ENCODE results near the gene CABP5. TPM values are rescaled to one million over a fixed set of nuclear protein-coding genes. Genes with fewer than 3 reads are reported as not detected.
A peak's percentile ranks its signal among the peaks of the same experiment; 100 is the strongest.
"Not testable (repeated sequence)": the region's sequence is repeated elsewhere in the genome, so short reads cannot be mapped to it uniquely, and the experiment has no call there.

CABP5 gene
- total RNA-seq (2021) (not detected in 2 replicates), Bru-seq, nascent RNA (not detected), BruChase-seq, experiment 1, labeled RNA remaining after a 2-hour chase (not detected), BruChase-seq, experiment 2, labeled RNA remaining after a 6-hour chase (percentile 12 among the genes with signal in this experiment)
- long read RNA-seq = 0 reads

- no peak for DNase-seq (ENCODE audit: low spot score)
- Histone ChIP-seq H3K27ac (ENCODE audit: low read depth, low read length, poor library complexity, severe bottlenecking) (no peak within 1 kb of the TSS), H3K36me3 (ENCODE audit: insufficient read depth, low read length, poor library complexity, severe bottlenecking) (no peaks in the 10 kb centered on the region), H3K27me3 (replicated peaks; ENCODE audit: insufficient read depth, low read depth, low read length, poor library complexity) (no peaks in the 10 kb centered on the region), H3K4me1 (ENCODE audit: insufficient read depth, low read length, poor library complexity, severe bottlenecking) (no peaks in the 10 kb centered on the region), H3K9me3 (ENCODE audit: low read depth, low read length, poor library complexity, severe bottlenecking) (no peaks in the 10 kb centered on the region), H3K4me3 (ENCODE audit: low read depth, low read length, poor library complexity, severe bottlenecking) (no peak within 1 kb of the TSS)
- intact Hi-C loops (cut with micrococcal nuclease; ENCODE audit: unreplicated experiment) = no loop called here
- BruUV-seq (replicated peaks) = no TSS peak
- ChIA-PET POLR2A (ENCODE audit: low non-redundant PET) (no interaction called here), CTCF (no interaction called here)
- no peak for TF ChIP-seq EZH2 (IDR thresholded peaks at IDR 0.05; ENCODE audit: borderline replicate concordance, low read depth, low read length, poor library complexity, severe bottlenecking)
- TF ChIP-seq CTCF (conservative IDR thresholded peaks at IDR 0.05; ENCODE audit: low read depth, low read length) = no peak
These were observed at the start of gene CABP5 for GRCh38 chr19:48043675-48044258. Gene CABP5, minus strand, starts transcription at chr19:48044079. Its CDS starts 157 bp downstream, at chr19:48043922.

GRCh38 chr19:48091111-48091718 is 47.3 kb upstream of the CABP5 start:
- H3K4me1 ChIP-seq (ENCODE audit: insufficient read depth, low read length, poor library complexity, severe bottlenecking) = peaks cover 18% of the 10 kb centered on the region
- intact Hi-C loops (cut with micrococcal nuclease; ENCODE audit: unreplicated experiment); POLR2A ChIA-PET (ENCODE audit: low non-redundant PET); H3K4me3 ChIP-seq (ENCODE audit: low read depth, low read length, poor library complexity, severe bottlenecking); H3K9me3 ChIP-seq (ENCODE audit: low read depth, low read length, poor library complexity, severe bottlenecking); H3K27me3 ChIP-seq (replicated peaks; ENCODE audit: insufficient read depth, low read depth, low read length, poor library complexity); BruUV-seq (replicated peaks); H3K27ac ChIP-seq (ENCODE audit: low read depth, low read length, poor library complexity, severe bottlenecking); H3K36me3 ChIP-seq (ENCODE audit: insufficient read depth, low read length, poor library complexity, severe bottlenecking): not testable (repeated sequence)
- DNase-seq (ENCODE audit: low spot score) = peak; percentile 65
- CTCF ChIA-PET = interaction anchor here (0.6 kb wide), 1 partner anchor 43 kb away, joined by 3 read pairs; no protein-coding TSS in a partner anchor

- H3K4me3 ChIP-seq (ENCODE audit: low read depth, low read length, poor library complexity, severe bottlenecking) = no peak overlapping the region
- H3K27ac ChIP-seq (ENCODE audit: low read depth, low read length, poor library complexity, severe bottlenecking) = no peak overlapping the region
- H3K36me3 ChIP-seq (ENCODE audit: insufficient read depth, low read length, poor library complexity, severe bottlenecking) = no peaks in the 10 kb centered on the region
- POLR2A ChIA-PET (ENCODE audit: low non-redundant PET) = no interaction called here
- H3K4me1 ChIP-seq (ENCODE audit: insufficient read depth, low read length, poor library complexity, severe bottlenecking) = peaks cover 27% of the 10 kb centered on the region
- intact Hi-C loops (cut with micrococcal nuclease; ENCODE audit: unreplicated experiment) = no loop called here
- peak; percentile 85 for DNase-seq (ENCODE audit: low spot score)
- no TSS peak for BruUV-seq (replicated peaks)
- CTCF ChIA-PET = no interaction called here
- TF ChIP-seq EZH2 (IDR thresholded peaks at IDR 0.05; ENCODE audit: borderline replicate concordance, low read depth, low read length, poor library complexity, severe bottlenecking) = no peak
- TF ChIP-seq CTCF (conservative IDR thresholded peaks at IDR 0.05; ENCODE audit: low read depth, low read length) = no peak
- H3K27me3 ChIP-seq (replicated peaks; ENCODE audit: insufficient read depth, low read depth, low read length, poor library complexity) = no peaks in the 10 kb centered on the region
- H3K9me3 ChIP-seq (ENCODE audit: low read depth, low read length, poor library complexity, severe bottlenecking) = peaks cover 5% of the 10 kb centered on the region
These were observed 46.5 kb upstream of the CABP5 start for GRCh38 chr19:48090281-48090802.

- H3K27me3 ChIP-seq (replicated peaks; ENCODE audit: insufficient read depth, low read depth, low read length, poor library complexity); CTCF ChIA-PET; H3K9me3 ChIP-seq (ENCODE audit: low read depth, low read length, poor library complexity, severe bottlenecking); H3K27ac ChIP-seq (ENCODE audit: low read depth, low read length, poor library complexity, severe bottlenecking); BruUV-seq (replicated peaks); H3K36me3 ChIP-seq (ENCODE audit: insufficient read depth, low read length, poor library complexity, severe bottlenecking); H3K4me3 ChIP-seq (ENCODE audit: low read depth, low read length, poor library complexity, severe bottlenecking); DNase-seq (ENCODE audit: low spot score); intact Hi-C loops (cut with micrococcal nuclease; ENCODE audit: unreplicated experiment); POLR2A ChIA-PET (ENCODE audit: low non-redundant PET): not testable (repeated sequence)
- H3K4me1 ChIP-seq (ENCODE audit: insufficient read depth, low read length, poor library complexity, severe bottlenecking) = peaks cover 37% of the 10 kb centered on the region
These were observed 45.1 kb upstream of the CABP5 start for GRCh38 chr19:48088991-48089390.

All from A673 (cell line).